IPS-18c (cell line): Measurements from ENCODE around the gene UPB1.
"Not testable (repeated sequence)": the region's sequence is repeated elsewhere in the genome, so short reads cannot be mapped to it uniquely, and the experiment has no call there.

Source experiments
- H3K4me3 ChIP-seq: 2 replicates; pipeline ENCODE4 v1.7.0; 2013; ENCODE audit warnings: low read depth, mild to moderate bottlenecking, low read length, moderate library complexity; ENCODE audit not compliant: insufficient read depth
- H3K9me3 ChIP-seq: one replicate; pipeline ENCODE4 v1.6.1; 2013; ENCODE audit warnings: mild to moderate bottlenecking, low read length, moderate library complexity; ENCODE audit not compliant: control insufficient read depth, insufficient read depth

Gene UPB1

GRCh38 chr22:24514241-24515026 is 19.3 kb downstream of the UPB1 start:
- Histone ChIP-seq H3K9me3 (no peaks in the 10 kb centered on the region), H3K4me3 (no peak overlapping the region)

- no peaks in the 10 kb centered on the region for H3K9me3 ChIP-seq
- H3K4me3 ChIP-seq, result no peak overlapping the region
Measured at GRCh38 chr22:24515027-24515338, 19.9 kb downstream of the UPB1 start.

- H3K9me3 ChIP-seq, result no peaks in the 10 kb centered on the region
- H3K4me3 ChIP-seq, result no peak overlapping the region
Measured at GRCh38 chr22:24516301-24516737, 21.2 kb downstream of the UPB1 start.

GRCh38 chr22:24517446-24517845 is 22.3 kb downstream of the UPB1 start:
- Histone ChIP-seq H3K4me3 (no peak overlapping the region), H3K9me3 (no peaks in the 10 kb centered on the region)

DNA sequence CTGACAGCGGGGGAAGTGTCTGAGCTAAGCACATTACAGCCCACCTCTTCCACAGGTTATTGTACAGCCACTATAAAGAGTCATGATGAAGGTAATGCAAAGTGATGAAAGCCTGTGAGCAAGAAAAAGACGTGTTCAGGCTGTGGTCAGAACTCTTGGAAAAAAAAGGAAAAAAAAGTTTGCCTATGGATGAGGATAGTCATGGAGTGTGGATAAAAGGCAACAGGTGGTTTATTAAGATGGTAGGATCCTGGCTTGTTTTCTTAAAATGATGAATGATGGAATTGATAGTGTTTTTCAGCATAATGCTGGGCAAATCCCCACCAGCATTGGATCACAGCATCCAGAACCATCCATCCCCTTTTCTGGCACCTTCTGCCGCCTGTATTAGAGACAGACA is 23.1 kb downstream of the UPB1 start:
- no peak overlapping the region for H3K4me3 ChIP-seq

GRCh38 chr22:24518771-24519485 is 23.8 kb downstream of the UPB1 start:
- H3K9me3 ChIP-seq, result no peaks in the 10 kb centered on the region
- H3K4me3 ChIP-seq, result no peak overlapping the region

More for the DNA sequence above, 23.1 kb downstream of the UPB1 start:
- no peaks in the 10 kb centered on the region for H3K9me3 ChIP-seq

DNA sequence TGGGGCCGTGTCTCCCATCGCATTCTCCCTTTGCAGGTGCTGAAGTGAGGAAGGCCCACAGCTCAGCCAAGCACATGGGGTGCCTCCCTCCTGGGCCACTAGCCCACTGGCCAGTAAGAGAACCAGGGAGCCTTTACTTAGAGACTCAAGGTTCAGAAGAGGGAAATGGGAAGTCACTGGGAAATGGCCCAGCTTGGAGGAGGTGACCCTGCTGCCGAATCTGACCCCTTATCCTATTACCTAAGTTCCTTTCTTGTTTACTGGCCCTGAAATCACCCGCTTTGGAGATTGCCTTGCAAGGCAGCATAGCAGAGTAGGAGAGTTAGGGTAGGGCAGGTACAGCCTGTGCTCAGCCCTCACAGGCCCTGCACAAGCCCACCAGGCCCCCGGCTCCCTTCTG is 24.4 kb downstream of the UPB1 start:
- Histone ChIP-seq H3K4me3 (no peak overlapping the region), H3K9me3 (no peaks in the 10 kb centered on the region)

DNA sequence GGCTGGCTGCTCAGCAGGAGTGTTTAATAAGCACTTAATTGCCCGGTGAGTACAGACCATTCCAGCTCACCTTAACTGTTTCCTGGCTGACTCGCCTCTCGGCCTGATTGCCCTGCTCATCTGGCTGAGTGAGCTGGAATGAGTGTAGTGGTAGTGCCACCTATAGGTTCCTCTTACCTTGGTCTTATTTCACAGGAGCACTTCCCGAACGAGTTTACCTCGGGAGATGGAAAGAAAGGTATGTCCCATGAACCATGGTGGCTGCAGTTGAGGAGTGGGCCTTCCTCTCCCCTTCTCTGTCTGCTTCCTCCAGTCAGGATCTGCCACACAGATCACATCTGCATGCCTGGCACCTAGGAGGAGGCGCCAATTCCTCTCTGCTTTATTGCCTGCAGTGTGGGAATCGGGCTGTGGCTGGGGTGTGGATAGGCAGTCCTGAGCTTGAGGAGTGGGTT is 26.7 kb downstream of the UPB1 start:
- H3K9me3 ChIP-seq, result no peaks in the 10 kb centered on the region
- no peak overlapping the region for H3K4me3 ChIP-seq

GRCh38 chr22:24523873-24524272 is 28.7 kb downstream of the UPB1 start:
- Histone ChIP-seq H3K4me3 (no peak overlapping the region), H3K9me3 (no peaks in the 10 kb centered on the region)

DNA sequence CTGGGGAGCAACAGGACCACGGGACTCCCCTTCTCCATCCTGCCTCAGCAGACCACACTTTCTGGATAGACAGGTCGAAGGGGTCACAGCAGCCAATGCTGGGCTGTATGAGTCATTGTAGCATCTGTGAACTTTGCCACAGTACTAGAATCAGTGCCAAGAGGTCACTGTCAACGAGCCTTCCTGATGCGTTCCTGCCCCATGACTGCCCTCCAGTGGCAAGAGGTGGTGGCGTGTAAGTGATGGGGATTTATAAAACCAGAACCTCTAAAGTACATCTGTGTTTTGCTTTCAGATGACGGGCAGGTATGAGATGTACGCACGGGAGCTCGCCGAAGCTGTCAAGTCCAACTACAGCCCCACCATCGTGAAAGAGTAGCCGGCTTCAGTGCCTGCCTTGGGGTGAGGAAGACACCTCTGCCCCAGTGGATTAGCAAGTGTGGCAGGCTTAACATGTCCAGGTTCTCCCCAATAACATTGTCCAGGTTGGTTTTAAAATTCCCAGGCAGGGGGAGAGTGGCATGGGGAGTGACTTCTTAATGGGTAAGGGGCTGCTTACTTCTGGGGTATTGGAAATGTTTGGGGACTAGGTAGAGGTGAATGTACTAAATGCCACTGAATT is 30.4 kb downstream of the UPB1 start:
- no peak overlapping the region for H3K4me3 ChIP-seq
- H3K9me3 ChIP-seq, result no peaks in the 10 kb centered on the region

GRCh38 chr22:24526191-24526590 is 31.1 kb downstream of the UPB1 start:
- H3K4me3 ChIP-seq, result no peak overlapping the region
- H3K9me3 ChIP-seq, result no peaks in the 10 kb centered on the region

- no peak overlapping the region for H3K4me3 ChIP-seq
- H3K9me3 ChIP-seq, result no peaks in the 10 kb centered on the region
Measured at GRCh38 chr22:24529898-24530297, 34.8 kb downstream of the UPB1 start.

- not testable (repeated sequence) for H3K9me3 ChIP-seq, H3K4me3 ChIP-seq
Measured at GRCh38 chr22:24530968-24531367, 35.8 kb downstream of the UPB1 start.

GRCh38 chr22:24532075-24532474 is 36.9 kb downstream of the UPB1 start:
- H3K4me3 ChIP-seq, result no peak overlapping the region
- no peaks in the 10 kb centered on the region for H3K9me3 ChIP-seq

DNA sequence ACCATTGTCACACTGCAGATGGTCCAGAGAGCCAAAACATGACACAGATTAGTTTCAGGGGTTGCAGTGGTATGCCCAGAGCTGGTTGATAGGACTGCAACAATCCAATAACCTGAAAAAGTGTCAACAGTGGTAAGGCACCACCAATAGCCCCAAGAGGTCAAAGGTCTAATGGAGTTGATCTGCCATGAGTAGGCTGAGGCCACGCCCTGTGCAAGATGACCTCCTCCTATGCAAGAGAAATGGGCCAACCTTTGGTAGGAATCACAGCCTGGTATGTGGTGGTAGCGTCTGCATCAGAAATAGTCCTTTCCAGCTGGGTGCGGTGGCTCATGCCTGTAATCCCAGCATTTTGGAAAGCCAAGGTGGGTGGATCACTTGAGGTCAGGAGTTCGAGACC is 40.2 kb downstream of the UPB1 start:
- no peaks in the 10 kb centered on the region for H3K9me3 ChIP-seq
- no peak overlapping the region for H3K4me3 ChIP-seq

GRCh38 chr22:24536089-24536488 is 41.0 kb downstream of the UPB1 start:
- H3K9me3 ChIP-seq, result no peaks in the 10 kb centered on the region
- H3K4me3 ChIP-seq, result no peak overlapping the region

DNA sequence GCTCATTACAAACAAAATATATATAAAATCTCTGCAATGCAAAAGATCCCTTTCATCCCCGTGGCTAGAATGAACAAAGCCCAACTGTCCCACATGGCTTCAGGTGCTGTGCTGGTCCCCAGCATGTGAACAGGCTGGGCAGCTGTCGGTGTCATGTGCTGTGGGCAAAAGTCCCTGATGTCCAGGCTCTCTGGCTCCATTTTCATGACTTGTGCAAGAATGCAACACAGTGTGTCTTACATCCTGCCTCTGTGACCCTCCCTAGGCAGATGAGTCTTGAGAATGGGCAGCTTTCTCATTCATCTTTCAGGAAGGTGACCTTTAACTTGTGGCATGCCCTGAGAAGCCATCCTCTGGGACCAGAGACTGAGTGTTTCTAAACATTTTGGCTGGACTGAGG is 45.3 kb downstream of the UPB1 start:
- H3K9me3 ChIP-seq, result no peaks in the 10 kb centered on the region
- H3K4me3 ChIP-seq, result no peak overlapping the region
